ENCODE measurements around the gene CGRRF1. TPM values are rescaled to one million over a fixed set of nuclear protein-coding genes. Genes with fewer than 3 reads are reported as not detected.

CGRRF1 gene
- total RNA-seq, 1 donor from 2014 or later: 16.7 TPM

- no peak for DNase-seq (ENCODE audit: low read depth)
Measured at GRCh38 chr14:54548491-54548890, 38.8 kb downstream of the CGRRF1 start.

- DNase-seq (ENCODE audit: low read depth): no peak
Measured at GRCh38 chr14:54549862-54550261, 40.2 kb downstream of the CGRRF1 start.

GRCh38 chr14:54550514-54550913 is 40.8 kb downstream of the CGRRF1 start:
- DNase-seq (ENCODE audit: low read depth): no peak

GRCh38 chr14:54554401-54554800 is 44.7 kb downstream of the CGRRF1 start:
- DNase-seq (ENCODE audit: low read depth): no peak

DNA sequence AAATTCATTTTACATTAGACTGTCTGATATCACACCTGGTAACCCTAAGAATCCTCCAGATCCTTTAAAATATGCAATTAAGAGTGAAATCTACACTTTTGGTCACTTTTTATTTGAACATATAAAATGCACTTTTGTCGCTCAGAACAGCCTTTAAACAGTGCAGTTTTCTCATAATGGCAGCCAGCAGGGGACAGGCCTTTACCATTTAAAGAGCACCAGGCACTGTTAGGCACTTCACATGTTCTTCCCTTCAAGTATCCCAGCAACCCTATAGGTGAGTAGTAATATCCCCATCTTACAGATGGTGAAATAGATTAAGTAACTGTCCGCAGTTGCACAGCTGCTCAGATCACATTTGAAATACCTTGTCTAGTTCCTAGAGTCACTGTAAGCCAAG is 45.9 kb downstream of the CGRRF1 start:
- DNase-seq (ENCODE audit: low read depth): no peak

GRCh38 chr14:54556535-54556934 is 46.8 kb downstream of the CGRRF1 start:
- DNase-seq (ENCODE audit: low read depth): no peak

- no peak for DNase-seq (ENCODE audit: low read depth)
Measured at GRCh38 chr14:54562334-54562733, 52.6 kb downstream of the CGRRF1 start.

DNA sequence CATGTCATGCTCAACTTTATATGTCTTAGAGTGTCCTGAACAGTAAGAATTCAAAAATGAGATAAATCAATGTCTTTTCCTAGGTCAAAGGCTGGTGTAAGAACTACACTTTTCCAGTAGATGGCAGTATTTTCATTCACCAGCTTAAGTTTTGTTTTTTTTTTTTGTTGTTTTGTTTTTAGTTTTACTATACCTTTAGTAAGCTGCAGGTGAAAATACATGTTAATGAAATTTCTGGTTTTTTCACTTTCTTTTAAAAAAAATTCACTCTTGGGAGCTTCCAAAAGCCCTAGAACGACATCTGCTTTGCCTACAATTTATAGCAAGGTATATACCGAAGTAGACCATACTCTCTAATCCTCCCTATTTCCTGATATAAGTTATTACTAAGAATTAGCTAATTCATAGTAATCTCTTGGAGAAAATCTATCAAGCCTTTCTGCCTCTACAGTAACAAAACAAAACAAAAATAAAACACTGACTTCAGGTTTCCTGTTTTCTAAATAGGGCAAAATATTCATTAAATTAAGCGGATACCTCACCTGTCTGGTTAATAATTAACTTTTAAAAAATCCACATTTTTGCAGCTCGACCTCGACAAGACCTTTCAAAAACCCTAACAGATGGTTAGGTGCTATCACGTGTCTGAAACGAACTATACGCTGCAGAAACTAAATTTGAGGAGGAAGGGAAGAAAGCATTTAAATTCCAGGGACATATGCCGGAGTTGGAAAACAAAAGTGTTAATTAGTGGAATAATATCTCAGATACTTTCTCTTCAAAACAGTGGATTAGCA is 54.6 kb downstream of the CGRRF1 start:
- peak; percentile 75 for DNase-seq (ENCODE audit: low read depth)

DNA sequence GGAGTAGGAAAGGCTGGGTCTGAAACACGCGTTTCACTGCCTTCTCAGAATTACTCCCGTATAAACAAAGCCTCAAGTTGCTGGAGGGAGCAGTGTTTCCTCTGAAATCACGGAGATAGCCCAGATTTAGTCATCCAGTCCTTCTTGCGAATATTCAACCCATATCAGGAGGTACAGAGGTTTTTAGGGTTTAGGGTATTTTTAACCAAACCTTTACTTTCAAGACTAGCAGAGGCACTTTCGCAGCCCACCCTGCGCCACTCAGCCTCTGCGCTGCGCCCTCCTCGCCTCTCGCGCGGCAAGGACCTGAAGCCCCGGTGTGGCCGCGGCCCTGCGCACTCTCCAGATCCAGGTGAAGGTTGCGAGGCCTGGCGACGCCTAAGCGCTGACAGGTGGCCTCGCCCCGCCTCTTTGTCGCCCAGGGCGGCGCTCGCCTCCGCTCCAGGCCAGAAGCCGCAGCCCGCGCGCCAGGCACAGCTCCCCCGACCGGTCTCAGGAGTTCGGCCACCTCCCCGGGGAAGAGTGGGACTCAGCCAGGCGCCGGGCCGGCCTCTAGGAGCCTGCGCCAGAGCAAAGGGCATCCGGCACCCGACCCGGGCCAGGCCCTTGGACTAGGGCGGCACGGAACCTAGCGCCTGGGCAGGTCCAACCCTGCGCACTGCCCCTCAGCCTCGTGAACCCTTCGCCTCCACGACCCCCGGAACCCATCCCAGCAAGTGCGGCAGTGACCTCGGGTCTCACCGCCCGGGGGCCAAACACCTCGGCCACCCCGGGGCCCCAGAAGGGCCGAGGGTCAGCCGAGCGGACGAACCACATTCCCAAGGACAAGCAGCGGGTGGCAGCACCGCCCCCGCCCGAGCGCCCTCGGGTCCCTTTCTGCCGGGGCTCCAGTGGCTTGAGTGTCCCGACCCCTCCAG is 55.4 kb downstream of the CGRRF1 start:
- DNase-seq (ENCODE audit: low read depth): peak; percentile 68

GRCh38 chr14:54565785-54566409 is 56.2 kb downstream of the CGRRF1 start:
- DNase-seq (ENCODE audit: low read depth): peak; percentile 73

GRCh38 chr14:54566410-54567223 is 56.9 kb downstream of the CGRRF1 start, which contains the start of gene SAMD4A:
Gene SAMD4A, plus strand, starts transcription at chr14:54567128. Its CDS starts 789 bp downstream, at chr14:54567917.
- peak; percentile 67 for DNase-seq (ENCODE audit: low read depth)

GRCh38 chr14:54567224-54567638 is 57.5 kb downstream of the CGRRF1 start:
- no peak for DNase-seq (ENCODE audit: low read depth)

DNA sequence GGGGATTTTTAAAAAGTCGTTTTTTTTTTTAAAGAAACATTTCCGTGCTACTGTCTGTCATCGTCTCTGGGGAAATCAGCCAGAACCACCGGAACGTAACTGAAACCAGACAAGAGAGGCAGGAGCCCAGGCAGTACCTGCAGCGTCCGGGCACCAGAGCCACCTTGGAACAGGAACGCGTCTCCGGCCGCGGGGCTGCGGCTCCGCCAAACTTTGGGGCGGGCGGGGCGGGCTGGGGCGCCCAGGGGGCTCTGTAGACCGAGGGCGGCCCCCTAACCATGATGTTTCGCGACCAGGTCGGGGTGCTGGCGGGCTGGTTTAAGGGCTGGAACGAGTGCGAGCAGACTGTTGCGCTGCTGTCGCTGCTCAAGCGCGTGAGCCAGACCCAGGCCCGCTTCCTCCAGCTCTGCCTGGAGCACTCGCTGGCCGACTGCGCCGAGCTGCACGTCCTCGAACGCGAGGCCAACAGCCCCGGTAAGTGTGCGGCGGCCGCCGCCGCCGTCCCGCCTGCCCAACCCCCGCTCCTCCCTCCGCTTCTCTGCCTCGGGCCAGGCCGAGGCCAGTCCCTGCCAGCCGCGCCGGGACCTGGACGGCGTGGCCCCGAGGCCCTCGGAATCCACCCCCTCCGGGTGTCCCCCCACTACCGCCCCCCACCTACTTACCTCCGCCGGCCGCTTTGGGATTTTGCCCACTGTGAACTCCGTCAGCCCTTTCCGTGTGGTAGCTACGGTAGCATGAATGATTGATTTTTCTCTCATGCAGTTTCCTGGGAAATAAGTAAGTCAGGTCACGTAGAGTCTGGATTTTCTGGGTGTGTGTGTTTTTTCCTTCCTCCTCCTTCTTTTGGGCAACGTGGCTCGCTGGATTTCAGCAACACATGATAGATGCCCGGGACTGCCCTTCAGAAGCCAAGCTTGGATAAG is 58.2 kb downstream of the CGRRF1 start:
- peak; percentile 80 for DNase-seq (ENCODE audit: low read depth)

DNA sequence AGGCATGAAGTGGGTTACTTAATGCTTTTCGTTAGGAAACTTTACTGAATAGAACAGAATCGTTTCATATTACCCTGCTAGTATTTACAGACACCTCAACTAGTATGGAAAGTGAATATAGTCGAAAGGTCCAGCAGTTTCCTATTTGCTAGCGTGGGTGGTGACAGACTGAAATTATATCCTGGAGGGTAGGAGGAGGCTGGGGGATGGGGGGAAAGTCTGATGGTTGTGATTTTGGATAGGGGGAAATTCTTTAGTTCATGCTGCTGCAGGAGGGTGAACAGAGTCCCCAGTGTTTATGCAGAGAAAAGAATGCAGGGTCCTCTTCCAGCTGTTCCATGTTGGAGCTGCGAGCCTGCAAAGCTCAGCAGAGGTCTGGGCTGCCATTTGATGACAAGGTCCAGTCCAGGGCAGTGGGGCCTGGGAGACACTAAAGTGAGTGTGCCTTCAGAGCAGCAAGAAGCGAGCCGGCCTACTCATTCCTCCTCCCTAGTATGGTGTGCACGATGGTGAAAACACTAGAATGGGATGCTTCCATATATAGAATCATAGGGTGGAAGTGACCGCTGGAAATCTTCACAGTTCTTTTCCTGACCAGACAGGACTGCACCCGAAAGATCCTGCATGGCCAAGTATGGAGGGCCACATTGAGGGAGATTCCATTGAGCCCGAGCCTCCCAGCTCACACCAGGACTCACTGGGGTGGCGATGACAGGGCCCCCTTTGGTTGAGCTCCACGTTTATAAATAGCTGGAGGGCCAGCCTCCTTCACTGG is 59.3 kb downstream of the CGRRF1 start:
- no peak for DNase-seq (ENCODE audit: low read depth)

- no peak for DNase-seq (ENCODE audit: low read depth)
Measured at GRCh38 chr14:54570047-54570446, 60.3 kb downstream of the CGRRF1 start.

DNA sequence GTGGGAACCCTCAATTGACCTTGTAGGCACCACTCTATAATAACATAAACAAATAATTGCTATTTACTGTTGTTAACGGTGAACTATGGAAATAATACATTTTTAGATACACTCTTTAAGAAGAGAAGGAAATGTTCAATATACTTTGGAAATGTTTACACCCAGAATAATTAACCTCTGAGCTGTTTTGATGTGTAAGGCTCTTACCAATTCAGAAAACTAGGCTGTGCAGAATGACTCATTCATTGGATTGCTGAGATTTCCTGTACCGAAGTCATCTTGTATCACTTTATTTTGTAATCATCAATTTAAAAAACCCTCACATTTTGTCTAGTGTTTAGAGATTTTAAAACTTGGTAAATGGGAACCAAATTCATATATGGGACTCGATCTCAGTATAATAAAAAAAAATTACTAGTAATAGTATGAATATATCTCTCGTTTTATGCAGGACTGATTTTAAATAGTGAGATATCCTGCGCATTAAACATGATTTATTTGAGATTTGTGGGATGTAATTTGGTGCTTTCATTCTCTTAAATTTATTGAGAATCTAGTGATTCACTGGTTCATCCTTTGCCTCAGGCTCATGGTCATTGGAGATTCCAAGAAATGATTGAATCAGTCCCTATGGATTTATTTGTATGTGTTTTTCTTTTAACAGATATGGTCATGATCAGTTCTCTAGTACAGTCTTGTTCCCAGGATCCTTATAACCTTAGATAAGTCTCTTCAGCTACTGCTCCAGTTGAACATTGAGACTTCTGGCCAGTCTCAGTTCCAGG is 61.1 kb downstream of the CGRRF1 start:
- peak; percentile 94 for DNase-seq (ENCODE audit: low read depth)

- no peak for DNase-seq (ENCODE audit: low read depth)
Measured at GRCh38 chr14:54572316-54572715, 62.6 kb downstream of the CGRRF1 start.

GRCh38 chr14:54574528-54574927 is 64.8 kb downstream of the CGRRF1 start:
- no peak for DNase-seq (ENCODE audit: low read depth)

DNA sequence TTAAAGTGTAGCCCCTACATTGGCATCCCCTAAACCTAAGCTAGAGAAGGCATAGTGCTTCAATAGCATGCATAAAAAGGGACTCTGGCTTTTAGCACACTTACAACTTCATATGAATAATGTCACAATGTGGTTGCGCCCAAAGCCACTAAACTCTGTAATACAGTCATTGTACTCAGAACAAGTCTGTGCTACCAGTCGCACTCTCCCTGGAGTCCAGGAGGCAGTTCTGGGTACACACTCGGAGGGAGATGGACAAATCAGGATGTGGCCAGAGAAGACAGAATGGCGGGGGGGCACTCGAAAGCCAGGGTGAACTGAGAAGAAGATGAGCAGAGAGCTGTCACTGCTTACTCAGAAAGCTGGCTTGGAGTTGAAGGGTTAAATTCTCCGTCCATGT is 67.8 kb downstream of the CGRRF1 start:
- DNase-seq (ENCODE audit: low read depth): no peak

Data from renal cortical epithelial cell (primary cell).